D721Med (cell line): ENCODE measurements around the gene ARRDC1.

Experiments
- DNase-seq: peaks from one replicate; pipeline ENCODE4 v3.0.0; 2011; ENCODE audit warnings: low spot score; ENCODE audit not compliant: insufficient read length
- FAIRE-seq: peaks from 2 replicates; lab custom pipeline; 2011; peaks lifted over from hg19 to GRCh38; lab: Jason Lieb, UNC
- CTCF ChIP-seq: IDR thresholded peaks from 2 replicates; pipeline ENCODE4 v1.5.1; 2012; ENCODE audit warnings: mild to moderate bottlenecking, control low read depth; ENCODE audit not compliant: insufficient read depth; ENCODE audit errors: missing control alignments

ARRDC1 gene

DNA sequence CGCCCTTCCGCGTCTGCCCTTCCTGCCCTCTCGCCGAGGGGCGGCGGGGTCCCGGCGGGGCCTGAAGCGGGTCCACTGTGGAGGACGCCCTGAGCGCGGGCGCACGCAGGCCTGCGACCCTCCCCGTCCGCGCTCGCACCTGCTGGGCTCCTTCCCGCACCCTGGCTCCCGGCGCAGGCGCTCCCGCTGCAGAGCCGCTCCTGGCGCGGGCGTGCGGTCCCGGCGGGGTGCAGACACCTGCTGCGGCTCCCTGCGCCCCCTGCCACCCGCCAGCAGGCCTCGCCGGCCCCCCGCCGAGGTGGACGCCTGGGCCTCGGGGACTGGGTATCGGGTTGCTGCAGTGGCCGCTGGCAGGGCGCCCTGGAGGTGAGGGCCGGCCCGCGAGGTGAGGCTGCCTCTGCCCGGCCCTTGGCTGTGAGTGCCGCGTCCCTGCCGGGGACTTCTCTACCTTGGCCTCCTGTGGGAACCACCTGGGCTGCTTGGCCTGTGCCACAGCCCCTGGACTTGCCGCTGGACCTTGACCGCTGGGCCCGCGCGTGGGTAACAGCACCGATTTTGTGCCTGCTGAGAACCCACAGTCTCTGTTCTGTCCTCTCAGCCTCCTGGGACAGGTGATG, 627 bp downstream of the ARRDC1 start:
- DNase-seq (no peak), FAIRE-seq (no peak)
- no peak for TF ChIP-seq CTCF

GRCh38 chr9:137606734-137607138, 1.2 kb downstream of the ARRDC1 start:
- FAIRE-seq (no peak), DNase-seq (no peak)
- no peak for TF ChIP-seq CTCF

DNA sequence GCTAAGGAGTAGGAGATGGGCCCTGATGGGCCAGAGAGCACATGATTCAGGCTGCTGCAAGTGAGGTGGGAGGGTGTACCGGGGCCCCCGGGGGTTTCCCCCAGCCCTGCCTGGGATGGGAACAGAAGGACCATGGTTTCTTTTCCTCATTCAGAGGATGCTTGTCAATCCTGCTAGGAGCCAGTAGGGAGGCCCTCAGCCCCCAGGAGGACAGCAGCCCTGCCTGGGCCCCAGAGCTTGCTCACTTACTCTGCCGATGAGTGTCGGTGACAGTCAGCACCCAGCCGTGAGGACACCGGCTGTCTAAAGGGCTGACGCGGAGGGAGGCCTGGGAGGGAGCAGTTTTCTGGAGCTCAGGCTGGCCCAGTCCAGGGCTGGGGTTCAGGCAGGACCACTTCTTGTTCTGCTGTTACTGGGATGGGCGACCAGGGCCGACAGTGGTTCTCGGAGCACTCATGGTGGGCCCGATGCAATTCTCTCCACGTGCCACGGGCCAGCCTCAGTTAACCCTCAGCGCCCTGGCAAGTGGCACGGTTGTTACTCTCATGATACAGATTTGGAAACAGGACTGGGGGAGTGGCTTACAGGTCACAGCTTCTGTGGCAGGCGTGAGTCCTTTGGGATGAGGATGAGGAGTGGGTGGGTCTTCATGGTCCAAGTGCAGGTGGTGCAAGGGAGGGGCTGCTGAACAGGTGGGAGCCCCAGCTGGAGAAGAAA, 1.8 kb downstream of the ARRDC1 start:
- DNase-seq, result no peak
- TF ChIP-seq CTCF, result no peak
- no peak for FAIRE-seq

- DNase-seq (no peak), FAIRE-seq (no peak)
- TF ChIP-seq CTCF, result no peak
Observed at GRCh38 chr9:137610944-137611343, 5.5 kb downstream of the ARRDC1 start.

GRCh38 chr9:137611623-137612609, 6.4 kb downstream of the ARRDC1 start:
- FAIRE-seq, result no peak
- peak; percentile 29 for DNase-seq
- no peak for TF ChIP-seq CTCF

- FAIRE-seq, result no peak
- TF ChIP-seq CTCF, result no peak
- peak; percentile 22 for DNase-seq
Observed at GRCh38 chr9:137612741-137613142, 7.3 kb downstream of the ARRDC1 start.
